Lung (tissue), 12 donors: ENCODE results near the gene CDH23. TPM values are rescaled to one million over a fixed set of nuclear protein-coding genes. Genes with fewer than 3 reads are reported as not detected.

Source experiments
- ATAC-seq: fragments of 200-7000 bp; cut with Tn5 transposase; one replicate; pipeline ENCODE4 v1.9.1; 2020; ENCODE audit warnings: moderate number of reproducible peaks; ENCODE audit not compliant: insufficient read depth, low FRiP score
- DNase-seq, 3 donors: peaks; one replicate each; pipeline ENCODE4 v3.0.0-alpha.2; 2013 to 2017
- H3K27ac ChIP-seq, 2 donors: one replicate each; pipeline ENCODE4 v1.5.1; 2013; ENCODE audit warnings: mild to moderate bottlenecking in 2 of 2, moderate library complexity in 2 of 2, control low read depth in 1 of 2, inconsistent platforms in 1 of 2, low read depth in 1 of 2, low read length in 1 of 2
- H3K27me3 ChIP-seq, 3 donors: one replicate each; pipeline ENCODE4 v1.5.1; 2013; ENCODE audit warnings: low read length in 2 of 3; ENCODE audit not compliant: control insufficient read depth in 3 of 3, insufficient read depth in 3 of 3
- H3K36me3 ChIP-seq, 4 donors: one replicate each; pipeline ENCODE4 v1.5.1; 2013; ENCODE audit warnings: low read length in 4 of 4, mild to moderate bottlenecking in 1 of 4, moderate library complexity in 1 of 4; ENCODE audit not compliant: control insufficient read depth in 4 of 4, insufficient read depth in 4 of 4
- H3K4me1 ChIP-seq, 5 donors: one replicate each; pipeline ENCODE4 v1.5.1; 2013; ENCODE audit warnings: low read length in 5 of 5, mild to moderate bottlenecking in 2 of 5, moderate library complexity in 1 of 5; ENCODE audit not compliant: control insufficient read depth in 5 of 5, insufficient read depth in 5 of 5
- H3K4me3 ChIP-seq: one replicate; pipeline ENCODE4 v1.5.1; 2013; ENCODE audit warnings: mild to moderate bottlenecking, control low read depth, moderate library complexity
- H3K9ac ChIP-seq, 2 donors: one replicate each; pipeline ENCODE4 v1.5.1; 2013; ENCODE audit warnings: low read length in 2 of 2, control low read depth in 1 of 2; ENCODE audit not compliant: insufficient read depth in 1 of 2
- H3K9me3 ChIP-seq, 4 donors: one replicate each; pipeline ENCODE4 v1.5.1; 2013; ENCODE audit warnings: low read length in 3 of 4, mild to moderate bottlenecking in 1 of 4, moderate library complexity in 1 of 4; ENCODE audit not compliant: control insufficient read depth in 4 of 4, insufficient read depth in 3 of 4
- WGBS, 2 donors: extraction: QIAGEN DNeasy Blood & Tissue Kit; methylation state at CpG; one replicate each; pipeline ENCODE4 v1.1.7; 2013; 5-methylcytosine and 5-hydroxymethylcytosine counted together
- polyA plus RNA-seq, 2 donors: library from polyadenylated mRNA; stranded (reverse); fragments of 200-250 nt; gene quantifications; one replicate each; pipeline ENCODE4 v1.2.1, GENCODE V29; 2013
- total RNA-seq, 2 donors: library from RNA; depleted of rRNA in 1 of 2; stranded (reverse); fragments of >200 nt in 1 of 2; gene quantifications; one replicate each; pipeline ENCODE4 v1.2.1, GENCODE V29; 2014 to 2021
- TF ChIP-seq, protein P1 (sequence below): IDR thresholded peaks from 2 replicates; pipeline ENCODE4 v1.5.1; 2012; ENCODE audit warnings: mild to moderate bottlenecking; ENCODE audit errors: control extremely low read depth, extremely low read depth
- donor health status: control.
- donor health status: control.
- donor health status: Bipolar disorder and iron deficiency.
- donor health status: healthy.
- donor health status: DM: yes; HTN: yes; CAD: no.

The CDH23 gene
- total and polyA plus RNA-seq, 4 donors = 4.5 to 29.5 (median 6.0) TPM

DNA sequence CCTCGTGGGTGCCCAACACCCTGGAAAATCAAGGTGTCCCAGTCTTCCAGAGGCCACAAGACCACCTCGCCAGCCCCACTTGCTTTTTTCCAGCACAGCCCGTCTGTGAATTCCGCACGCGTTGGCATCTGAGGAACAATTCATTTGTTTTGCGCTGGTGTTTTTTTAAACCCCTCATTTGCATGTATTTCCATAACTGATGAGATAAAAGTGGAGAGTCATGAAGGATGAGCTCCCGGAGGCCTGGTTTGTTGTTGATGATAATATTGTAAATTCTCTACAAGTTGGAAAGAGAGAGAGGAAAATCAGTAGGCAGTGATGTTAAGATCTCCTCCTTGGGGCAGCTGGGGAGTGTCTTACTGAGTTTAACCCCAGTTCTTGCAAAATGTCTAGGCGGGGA is 43.1 kb upstream of the CDH23 start:
- 72 to 77% methylated on average over 9 of the region's 9 CpGs for WGBS, 2 donors
- DNase-seq = no peak
- no peak overlapping the region for H3K9ac ChIP-seq
- H3K36me3 ChIP-seq = peaks cover 0 to 13% (median 5%) of the 10 kb centered on the region in 4 donors
- H3K27me3 ChIP-seq = no peaks in the 10 kb centered on the region
- H3K27ac ChIP-seq = no peak overlapping the region
- no peak for ATAC-seq
- H3K4me3 ChIP-seq = no peak overlapping the region
- peaks cover 0 to 6% (median 0%) of the 10 kb centered on the region in 5 donors for H3K4me1 ChIP-seq
- H3K9me3 ChIP-seq = no peaks in the 10 kb centered on the region
- TF ChIP-seq, protein P1, sequence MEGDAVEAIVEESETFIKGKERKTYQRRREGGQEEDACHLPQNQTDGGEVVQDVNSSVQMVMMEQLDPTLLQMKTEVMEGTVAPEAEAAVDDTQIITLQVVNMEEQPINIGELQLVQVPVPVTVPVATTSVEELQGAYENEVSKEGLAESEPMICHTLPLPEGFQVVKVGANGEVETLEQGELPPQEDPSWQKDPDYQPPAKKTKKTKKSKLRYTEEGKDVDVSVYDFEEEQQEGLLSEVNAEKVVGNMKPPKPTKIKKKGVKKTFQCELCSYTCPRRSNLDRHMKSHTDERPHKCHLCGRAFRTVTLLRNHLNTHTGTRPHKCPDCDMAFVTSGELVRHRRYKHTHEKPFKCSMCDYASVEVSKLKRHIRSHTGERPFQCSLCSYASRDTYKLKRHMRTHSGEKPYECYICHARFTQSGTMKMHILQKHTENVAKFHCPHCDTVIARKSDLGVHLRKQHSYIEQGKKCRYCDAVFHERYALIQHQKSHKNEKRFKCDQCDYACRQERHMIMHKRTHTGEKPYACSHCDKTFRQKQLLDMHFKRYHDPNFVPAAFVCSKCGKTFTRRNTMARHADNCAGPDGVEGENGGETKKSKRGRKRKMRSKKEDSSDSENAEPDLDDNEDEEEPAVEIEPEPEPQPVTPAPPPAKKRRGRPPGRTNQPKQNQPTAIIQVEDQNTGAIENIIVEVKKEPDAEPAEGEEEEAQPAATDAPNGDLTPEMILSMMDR = no peak

DNA sequence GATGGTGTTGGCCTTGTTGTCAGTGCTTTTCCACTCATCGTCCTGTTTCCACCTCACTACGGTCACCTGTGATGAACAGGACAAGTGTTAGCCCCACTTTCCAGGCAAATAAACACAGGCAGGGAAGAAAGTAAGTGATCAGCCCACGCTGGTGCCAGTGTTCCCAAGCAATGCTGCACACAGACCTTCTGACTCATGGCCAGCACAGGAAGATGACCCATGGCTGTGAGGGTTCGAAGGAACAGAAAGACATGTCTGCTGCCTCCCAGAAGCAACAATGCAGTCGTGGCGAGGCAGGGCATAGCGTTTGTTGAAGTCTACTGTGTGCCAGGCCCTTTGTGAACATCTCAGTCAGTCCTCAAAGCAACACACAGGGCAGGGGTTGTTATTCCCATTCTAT is 41.9 kb upstream of the CDH23 start:
- TF ChIP-seq, protein P1 = no peak
- Histone ChIP-seq H3K27me3 (no peaks in the 10 kb centered on the region), H3K4me3 (no peak overlapping the region), H3K36me3 (peaks cover 0 to 17% (median 5%) of the 10 kb centered on the region in 4 donors), H3K27ac (no peak overlapping the region), H3K9ac (no peak overlapping the region), H3K4me1 (peaks cover 0 to 6% (median 0%) of the 10 kb centered on the region in 5 donors), H3K9me3 (no peaks in the 10 kb centered on the region)
- no peak for ATAC-seq
- no peak for DNase-seq
- 92 to 97% methylated on average over 7 of the region's 7 CpGs for WGBS, 2 donors

DNA sequence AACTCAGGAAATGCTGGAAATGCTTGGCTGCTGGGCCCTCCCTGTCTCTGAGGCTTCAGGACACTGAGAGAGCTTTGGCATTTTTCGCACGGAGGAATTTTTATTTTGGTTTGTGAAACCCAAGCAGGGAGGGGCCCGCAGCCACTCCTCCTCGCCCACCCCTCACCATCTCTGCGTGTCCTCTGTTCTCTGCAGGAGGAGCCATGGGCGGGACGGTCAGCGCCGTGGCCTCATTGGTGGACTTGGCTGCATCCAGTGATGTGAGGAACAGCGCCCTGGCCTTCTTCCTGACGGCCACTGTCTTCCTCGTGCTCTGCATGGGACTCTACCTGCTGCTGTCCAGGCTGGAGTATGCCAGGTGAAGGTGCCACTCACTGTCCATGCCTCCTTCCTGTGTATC is 40.8 kb upstream of the CDH23 start:
- ATAC-seq = no peak
- no peak overlapping the region for H3K4me3 ChIP-seq
- H3K9me3 ChIP-seq = no peaks in the 10 kb centered on the region
- H3K9ac ChIP-seq = no peak overlapping the region
- WGBS, 2 donors = 92 to 95% methylated on average over 12 of the region's 12 CpGs
- no peak overlapping the region for H3K27ac ChIP-seq
- no peak for DNase-seq
- peaks cover 0 to 6% (median 0%) of the 10 kb centered on the region in 5 donors for H3K4me1 ChIP-seq
- H3K27me3 ChIP-seq = no peaks in the 10 kb centered on the region
- H3K36me3 ChIP-seq = peaks cover 0 to 17% (median 5%) of the 10 kb centered on the region in 4 donors
- TF ChIP-seq, protein P1 = no peak

DNA sequence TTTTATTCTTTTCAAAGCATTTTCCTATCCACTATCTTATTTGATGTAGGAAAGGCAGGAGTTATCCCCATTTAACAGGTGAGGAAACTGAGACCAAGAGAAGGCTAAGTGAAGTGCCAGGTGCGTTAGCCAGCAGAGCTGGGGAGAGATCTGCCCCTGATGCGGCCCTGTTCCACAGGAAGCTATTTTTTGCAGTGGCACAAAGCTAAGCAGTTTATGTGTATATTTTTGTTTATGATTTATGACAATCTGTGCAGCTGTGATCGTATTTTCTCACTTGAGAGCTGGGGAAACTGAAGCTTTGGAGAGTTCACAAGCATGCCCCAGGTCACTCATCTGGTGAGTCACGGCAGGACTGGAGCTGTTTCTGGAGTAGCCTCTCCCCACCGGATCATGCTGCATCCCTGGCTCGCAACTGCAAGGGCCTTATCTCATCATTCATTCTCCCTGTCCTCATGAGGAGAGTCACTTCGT is 38.9 kb upstream of the CDH23 start:
- peaks cover 0 to 6% (median 0%) of the 10 kb centered on the region in 5 donors for H3K4me1 ChIP-seq
- peaks cover 0 to 23% (median 4%) of the 10 kb centered on the region in 4 donors for H3K36me3 ChIP-seq
- no peaks in the 10 kb centered on the region for H3K9me3 ChIP-seq
- no peak overlapping the region for H3K4me3 ChIP-seq
- DNase-seq = peak in 1 of 3 donors; percentile 17
- no peak for ATAC-seq
- no peaks in the 10 kb centered on the region for H3K27me3 ChIP-seq
- H3K9ac ChIP-seq = no peak overlapping the region
- 76 to 85% methylated on average over 7 of the region's 7 CpGs for WGBS, 2 donors
- TF ChIP-seq, protein P1 = no peak
- no peak overlapping the region for H3K27ac ChIP-seq
